ENCODE results near the gene MROH7. TPM values are rescaled to one million over a fixed set of nuclear protein-coding genes. Genes with fewer than 3 reads are reported as not detected.
A peak's percentile ranks its signal among the peaks of the same experiment; 100 is the strongest.

Gene MROH7
- total and polyA plus RNA-seq, 8 donors: 0.68 to 33.8 (median 5.2) TPM

- peaks cover 12 to 97% (median 70%) of the 10 kb centered on the region in 4 donors for H3K36me3 ChIP-seq
- no peaks in the 10 kb centered on the region for H3K4me1 ChIP-seq
- no peaks in the 10 kb centered on the region for H3K27me3 ChIP-seq
- H3K4me3 ChIP-seq: no peak overlapping the region
- H3K27ac ChIP-seq: no peak overlapping the region
- TF ChIP-seq EP300 (IDR thresholded peaks at IDR 0.05): no peak
- no peak for TF ChIP-seq POLR2AphosphoS5 (IDR thresholded peaks at IDR 0.05)
- TF ChIP-seq CTCF (IDR thresholded peaks at IDR 0.05): no peak
- no peak for TF ChIP-seq POLR2A (IDR thresholded peaks at IDR 0.05)
- DNase-seq: peak in 1 of 2 donors; percentile 29
- 69 to 86% (median 79%) methylated on average over 6 to 13 of the region's 13 CpGs for WGBS, 5 donors
- H3K9me3 ChIP-seq: no peaks in the 10 kb centered on the region
- intact Hi-C loops (cut with DNase I; ENCODE audit: low total_unique reads): no loop called here
These were observed 36.8 kb upstream of the MROH7 start for GRCh38 chr1:54604572-54605370.

GRCh38 chr1:54606096-54606989 lies 35.2 kb upstream of the MROH7 start:
- Histone ChIP-seq H3K9me3 (no peaks in the 10 kb centered on the region), H3K4me3 (no peak overlapping the region), H3K27ac (no peak overlapping the region), H3K4me1 (no peaks in the 10 kb centered on the region), H3K36me3 (peaks cover 12 to 90% (median 60%) of the 10 kb centered on the region in 4 donors), H3K27me3 (no peaks in the 10 kb centered on the region)
- 72 to 79% (median 77%) methylated on average over 7 to 9 of the region's 9 CpGs for WGBS, 5 donors
- TF ChIP-seq CTCF (IDR thresholded peaks at IDR 0.05) (no peak), EP300 (IDR thresholded peaks at IDR 0.05) (no peak), POLR2A (IDR thresholded peaks at IDR 0.05) (no peak), POLR2AphosphoS5 (IDR thresholded peaks at IDR 0.05) (no peak)
- no peak for DNase-seq
- intact Hi-C loops (cut with DNase I; ENCODE audit: low total_unique reads): no loop called here

- Histone ChIP-seq H3K4me1 (no peaks in the 10 kb centered on the region), H3K4me3 (no peak overlapping the region), H3K27ac (no peak overlapping the region), H3K27me3 (no peaks in the 10 kb centered on the region), H3K9me3 (no peaks in the 10 kb centered on the region), H3K36me3 (peaks cover 12 to 84% (median 56%) of the 10 kb centered on the region in 4 donors)
- DNase-seq: no peak
- 70 to 95% (median 91%) methylated on average over 2 to 13 of the region's 13 CpGs for WGBS, 5 donors
- intact Hi-C loops (cut with DNase I; ENCODE audit: low total_unique reads): no loop called here
- TF ChIP-seq POLR2A (IDR thresholded peaks at IDR 0.05) (no peak), EP300 (IDR thresholded peaks at IDR 0.05) (no peak), POLR2AphosphoS5 (IDR thresholded peaks at IDR 0.05) (no peak), CTCF (IDR thresholded peaks at IDR 0.05) (no peak)
These were observed 34.6 kb upstream of the MROH7 start for GRCh38 chr1:54606990-54607325.

- Histone ChIP-seq H3K27ac (no peak overlapping the region), H3K9me3 (no peaks in the 10 kb centered on the region), H3K4me3 (no peak overlapping the region), H3K4me1 (no peaks in the 10 kb centered on the region), H3K27me3 (no peaks in the 10 kb centered on the region), H3K36me3 (peaks cover 12 to 74% (median 53%) of the 10 kb centered on the region in 4 donors)
- WGBS, 5 donors: 86 to 92% (median 89%) methylated on average over 13 to 19 of the region's 19 CpGs
- DNase-seq: no peak
- TF ChIP-seq POLR2A (IDR thresholded peaks at IDR 0.05) (no peak), EP300 (IDR thresholded peaks at IDR 0.05) (no peak), POLR2AphosphoS5 (IDR thresholded peaks at IDR 0.05) (no peak), CTCF (IDR thresholded peaks at IDR 0.05) (no peak)
- intact Hi-C loops (cut with DNase I; ENCODE audit: low total_unique reads): no loop called here
These were observed 33.6 kb upstream of the MROH7 start for GRCh38 chr1:54607821-54608565.
